MG63 (cell line): ENCODE data around the gene SALL3. TPM values are rescaled to one million over a fixed set of nuclear protein-coding genes. Genes with fewer than 3 reads are reported as not detected.
"Not testable (repeated sequence)": the region's sequence is repeated elsewhere in the genome, so short reads cannot be mapped to it uniquely, and the experiment has no call there.

Experiments used
- DNase-seq: peaks from one replicate; pipeline ENCODE4 v3.0.0-alpha.2; 2020
- H3K27me3 ChIP-seq: fragments of 250-450 bp; sonication (Bioruptor Pico); 2 replicates; pipeline ENCODE4 v1.5.1; 2020; ENCODE audit warnings: mild to moderate bottlenecking, moderate library complexity
- H3K36me3 ChIP-seq: fragments of 250-450 bp; sonication (Bioruptor Pico); 2 replicates; pipeline ENCODE4 v1.5.1; 2020; ENCODE audit warnings: mild to moderate bottlenecking, moderate library complexity
- H3K4me3 ChIP-seq: fragments of 250-450 bp; sonication (Bioruptor Pico); 2 replicates; pipeline ENCODE4 v1.5.1; 2020; ENCODE audit warnings: mild to moderate bottlenecking, moderate library complexity
- H3K9me3 ChIP-seq: fragments of 250-450 bp; sonication (Bioruptor Pico); 2 replicates; pipeline ENCODE4 v1.5.1; 2020; ENCODE audit warnings: mild to moderate bottlenecking, moderate library complexity
- total RNA-seq: library from RNA; depleted of rRNA; stranded (reverse); fragments of >200 nt; shearing (Covaris generic); gene quantifications from 2 replicates; pipeline ENCODE4 v1.2.3, GENCODE V29; 2014; ENCODE audit warnings: low replicate concordance

SALL3 gene
- total RNA-seq, 1 experiment from 2014 or later = not detected

DNA sequence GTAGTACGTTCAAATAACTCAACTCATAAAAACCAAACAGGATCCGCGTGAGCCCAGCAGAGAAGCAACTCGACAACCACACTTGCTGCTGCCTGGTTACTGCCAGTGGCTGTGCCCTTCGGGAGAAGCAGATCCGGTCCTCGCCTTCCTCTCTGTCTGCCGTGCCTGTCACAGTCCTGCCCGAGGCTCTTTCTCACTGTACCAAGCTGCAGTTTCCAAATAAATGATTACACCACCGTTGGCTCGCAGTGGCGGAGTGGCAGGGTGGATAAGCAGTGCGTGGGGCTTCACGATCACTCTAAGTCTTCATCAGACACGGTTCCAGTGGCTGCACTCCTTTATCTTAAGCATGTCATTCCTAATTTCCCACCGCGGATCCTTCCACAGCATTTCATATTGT, 26.1 kb upstream of the SALL3 start:
- H3K27me3 ChIP-seq = no peaks in the 10 kb centered on the region
- H3K4me3 ChIP-seq = no peak overlapping the region
- no peaks in the 10 kb centered on the region for H3K9me3 ChIP-seq
- no peaks in the 10 kb centered on the region for H3K36me3 ChIP-seq
- no peak for DNase-seq

DNA sequence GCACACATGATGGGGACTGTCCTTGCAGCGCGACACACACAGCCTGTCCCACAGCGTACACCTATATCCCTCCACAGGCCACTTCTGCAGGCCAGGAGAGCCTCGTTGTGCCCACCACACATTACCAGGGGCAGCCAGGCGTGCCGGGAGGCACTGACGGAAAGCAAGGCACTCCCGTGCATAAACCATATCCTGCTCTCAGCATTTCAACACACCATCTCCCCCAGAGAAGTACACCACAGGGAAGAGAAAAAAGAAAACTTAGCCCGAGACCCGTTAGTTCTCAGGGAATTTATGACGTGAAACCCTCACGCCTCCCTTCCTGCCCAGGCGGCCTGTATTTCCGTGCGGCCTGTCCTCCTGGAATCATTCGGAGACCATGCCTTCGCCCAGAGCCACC, 24.6 kb upstream of the SALL3 start:
- H3K4me3 ChIP-seq = no peak overlapping the region
- no peaks in the 10 kb centered on the region for H3K9me3 ChIP-seq
- no peaks in the 10 kb centered on the region for H3K27me3 ChIP-seq
- no peak for DNase-seq
- H3K36me3 ChIP-seq = no peaks in the 10 kb centered on the region

DNA sequence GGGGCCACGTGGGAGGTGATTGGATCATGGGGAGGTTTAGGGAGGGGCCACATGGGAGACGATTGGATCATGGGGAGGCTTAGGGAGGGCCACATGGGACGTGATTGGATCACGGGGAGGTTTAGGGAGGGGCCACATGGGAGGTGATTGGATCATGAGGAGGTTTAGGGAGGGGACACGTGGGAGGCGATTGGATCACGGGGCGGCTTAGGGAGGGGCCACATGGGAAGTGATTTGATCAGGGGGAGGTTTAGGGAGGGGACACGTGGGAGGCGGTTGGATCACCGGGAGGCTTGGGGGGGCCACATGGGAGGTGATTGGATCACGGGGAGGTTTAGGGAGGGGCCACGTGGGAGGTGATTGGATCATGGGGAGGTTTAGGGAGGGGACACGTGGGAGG, 22.5 kb upstream of the SALL3 start:
- H3K9me3 ChIP-seq = no peaks in the 10 kb centered on the region
- DNase-seq = no peak
- no peaks in the 10 kb centered on the region for H3K36me3 ChIP-seq
- no peaks in the 10 kb centered on the region for H3K27me3 ChIP-seq
- no peak overlapping the region for H3K4me3 ChIP-seq

DNA sequence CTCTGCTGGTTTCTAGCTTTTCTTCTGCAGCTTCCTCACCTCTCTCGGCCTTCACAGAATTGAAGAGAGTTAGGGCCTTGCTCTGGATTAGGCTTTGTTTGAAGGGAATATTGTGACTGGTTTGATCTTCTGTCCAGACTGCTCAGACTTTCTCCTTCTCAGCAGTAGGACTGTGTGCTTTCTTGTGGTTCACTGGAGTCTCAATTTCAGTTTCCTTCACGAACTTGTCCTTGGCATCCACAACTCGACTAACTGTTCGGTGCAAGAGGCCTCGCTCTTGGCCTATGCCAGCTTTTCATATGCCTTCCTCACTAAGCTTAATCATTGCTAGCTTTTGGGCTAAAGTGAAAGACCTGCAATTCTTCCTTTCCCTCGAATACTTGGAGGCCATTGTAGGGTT, 18.9 kb upstream of the SALL3 start:
- Histone ChIP-seq H3K36me3 (no peaks in the 10 kb centered on the region), H3K9me3 (no peaks in the 10 kb centered on the region; the same call in 1 of the 2 replicates), H3K4me3 (no peak overlapping the region), H3K27me3 (no peaks in the 10 kb centered on the region)
- no peak for DNase-seq

DNA sequence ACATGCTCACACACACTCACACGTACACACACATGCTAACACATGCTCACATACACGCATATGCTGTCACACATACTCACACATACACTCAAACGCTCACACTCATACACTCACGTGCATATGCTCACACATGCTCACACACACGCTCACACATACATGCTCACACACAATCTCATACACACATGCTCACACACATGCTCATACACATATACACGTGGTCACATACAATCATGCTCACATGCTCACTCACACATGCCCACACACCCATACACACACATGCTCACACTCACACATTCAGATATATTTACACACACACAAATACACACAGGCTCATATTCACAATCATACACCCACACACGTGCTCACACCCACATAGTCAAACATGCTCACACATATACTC, 17.5 kb upstream of the SALL3 start:
- Histone ChIP-seq H3K36me3 (no peaks in the 10 kb centered on the region), H3K9me3 (no peaks in the 10 kb centered on the region; the same call in 1 of the 2 replicates), H3K27me3 (no peaks in the 10 kb centered on the region), H3K4me3 (no peak overlapping the region)
- no peak for DNase-seq

DNA sequence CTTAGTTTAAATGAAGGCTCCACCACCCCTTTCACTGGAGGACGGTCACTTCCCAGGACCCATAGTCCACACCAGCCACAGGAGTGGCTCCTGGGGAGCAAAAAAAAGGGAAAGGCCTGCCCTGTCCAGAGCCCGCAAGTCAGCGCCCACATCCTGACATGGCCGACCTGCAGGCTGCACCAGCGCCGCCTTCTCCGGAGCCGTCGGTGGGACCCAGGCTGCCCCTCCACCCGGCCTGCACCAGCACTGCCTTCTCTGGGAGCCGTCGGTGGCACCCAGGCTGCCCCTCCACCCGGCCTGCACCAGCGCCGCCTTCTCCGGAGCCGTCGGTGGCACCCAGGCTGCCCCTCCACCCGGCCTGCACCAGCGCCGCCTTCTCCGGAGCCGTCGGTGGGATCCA, 14.9 kb upstream of the SALL3 start:
- not testable (repeated sequence) for H3K4me3 ChIP-seq, DNase-seq, H3K36me3 ChIP-seq, H3K9me3 ChIP-seq, H3K27me3 ChIP-seq

DNA sequence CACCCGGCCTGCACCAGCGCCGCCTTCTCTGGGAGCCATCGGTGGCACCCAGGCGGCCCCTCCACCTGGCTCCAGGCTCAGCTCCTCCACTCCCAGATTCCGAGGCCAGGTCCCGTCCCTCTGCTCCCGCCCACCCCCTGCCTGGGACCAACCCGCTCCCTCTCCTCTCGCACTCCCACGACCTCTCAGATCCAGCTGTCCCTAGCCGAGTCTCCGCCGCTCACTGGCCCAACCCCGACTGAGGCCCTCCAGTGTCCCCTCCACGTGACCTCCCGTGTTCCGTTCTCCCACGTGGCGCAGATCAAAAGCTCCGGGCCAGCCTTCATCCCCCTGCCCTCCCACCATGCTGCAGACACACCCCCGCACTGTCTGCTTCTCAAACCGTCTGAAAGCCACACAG, 14.4 kb upstream of the SALL3 start:
- Histone ChIP-seq H3K27me3 (no peaks in the 10 kb centered on the region), H3K36me3 (no peaks in the 10 kb centered on the region), H3K9me3 (no peaks in the 10 kb centered on the region; the same call in 1 of the 2 replicates), H3K4me3 (no peak overlapping the region)
- no peak for DNase-seq

DNA sequence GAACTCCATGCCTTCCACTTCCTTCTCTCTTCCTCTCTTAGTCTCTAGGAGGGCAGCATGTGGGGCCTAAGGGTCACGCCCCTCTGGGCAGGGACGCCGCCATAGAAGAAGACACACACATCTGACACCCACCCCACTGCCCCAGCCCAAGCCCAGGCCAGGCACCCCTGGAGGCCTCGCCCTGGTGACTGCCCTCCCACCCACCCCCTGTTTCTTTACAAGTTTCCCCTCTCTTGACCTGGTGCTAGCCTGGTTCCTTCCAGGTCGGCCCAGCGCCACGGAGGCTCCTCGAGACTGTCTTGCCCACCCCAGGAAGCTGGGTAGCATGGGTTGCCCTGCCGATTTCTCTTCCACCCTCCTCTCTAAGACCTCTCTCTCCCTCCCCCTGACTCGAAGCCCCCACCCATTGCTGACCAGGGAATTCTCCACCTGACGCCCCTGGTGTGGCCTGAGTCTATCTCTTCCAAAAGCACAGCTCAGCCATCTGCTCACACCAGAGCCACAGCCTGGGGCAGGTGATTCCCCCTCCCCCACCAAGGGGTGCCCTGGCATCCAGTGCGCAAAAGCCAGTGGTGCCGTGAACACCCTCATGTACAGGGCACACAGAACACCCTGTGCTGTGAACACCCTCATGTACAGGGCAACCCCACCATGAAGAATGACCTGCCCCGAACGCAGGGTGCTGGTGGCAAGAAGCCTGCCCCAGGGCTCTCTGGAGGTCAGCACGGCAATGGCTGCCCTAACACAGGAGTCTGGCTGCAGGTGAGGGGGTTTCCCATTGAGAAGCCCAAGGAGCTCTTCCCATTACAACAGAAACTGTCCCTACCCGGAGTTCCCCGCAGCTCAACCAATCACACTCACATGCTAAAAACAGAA, 13.5 kb upstream of the SALL3 start:
- no peak for DNase-seq
- Histone ChIP-seq H3K9me3 (no peaks in the 10 kb centered on the region; the same call in 1 of the 2 replicates), H3K27me3 (no peaks in the 10 kb centered on the region), H3K4me3 (no peak overlapping the region), H3K36me3 (no peaks in the 10 kb centered on the region)

DNA sequence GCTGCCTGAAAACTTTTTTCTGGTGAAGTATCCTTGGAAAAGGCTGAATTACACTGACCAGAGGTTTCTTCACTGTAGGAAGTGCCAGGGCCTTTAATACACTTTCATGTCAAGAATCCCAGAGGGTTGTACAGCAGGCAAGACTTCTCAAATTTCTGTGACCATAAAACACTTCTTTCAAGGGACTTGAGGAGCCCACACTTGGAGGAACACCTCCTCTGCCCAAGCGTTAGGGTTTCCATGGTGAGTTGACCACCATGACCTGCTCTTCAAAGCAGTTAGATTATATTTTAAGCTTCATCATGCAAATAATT, 12.9 kb upstream of the SALL3 start:
- Histone ChIP-seq H3K4me3 (no peak overlapping the region), H3K36me3 (no peaks in the 10 kb centered on the region), H3K9me3 (no peaks in the 10 kb centered on the region; the same call in 1 of the 2 replicates), H3K27me3 (no peaks in the 10 kb centered on the region)
- DNase-seq = no peak

DNA sequence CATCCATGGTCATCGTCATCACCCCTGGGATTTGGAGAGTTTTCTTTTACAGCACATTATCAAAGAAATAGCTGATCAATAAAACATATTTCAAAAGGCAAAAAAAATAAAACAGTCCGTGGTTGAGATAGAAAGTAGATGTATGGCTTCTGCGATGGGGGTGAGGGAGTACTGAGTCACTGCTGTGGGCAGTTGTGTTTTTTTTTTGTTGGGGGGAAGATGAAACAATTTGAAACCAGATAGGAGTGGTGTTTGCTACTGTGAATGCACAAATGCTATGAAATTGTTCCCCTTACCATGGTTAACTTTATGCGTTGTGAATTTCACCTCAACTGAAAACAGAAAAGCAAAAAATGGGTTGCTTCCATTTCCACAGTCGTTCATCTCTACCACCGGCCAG, 11.9 kb upstream of the SALL3 start:
- no peak overlapping the region for H3K4me3 ChIP-seq
- peaks cover 1% of the 10 kb centered on the region for H3K27me3 ChIP-seq
- DNase-seq = no peak
- H3K36me3 ChIP-seq = no peaks in the 10 kb centered on the region
- no peaks in the 10 kb centered on the region for H3K9me3 ChIP-seq

DNA sequence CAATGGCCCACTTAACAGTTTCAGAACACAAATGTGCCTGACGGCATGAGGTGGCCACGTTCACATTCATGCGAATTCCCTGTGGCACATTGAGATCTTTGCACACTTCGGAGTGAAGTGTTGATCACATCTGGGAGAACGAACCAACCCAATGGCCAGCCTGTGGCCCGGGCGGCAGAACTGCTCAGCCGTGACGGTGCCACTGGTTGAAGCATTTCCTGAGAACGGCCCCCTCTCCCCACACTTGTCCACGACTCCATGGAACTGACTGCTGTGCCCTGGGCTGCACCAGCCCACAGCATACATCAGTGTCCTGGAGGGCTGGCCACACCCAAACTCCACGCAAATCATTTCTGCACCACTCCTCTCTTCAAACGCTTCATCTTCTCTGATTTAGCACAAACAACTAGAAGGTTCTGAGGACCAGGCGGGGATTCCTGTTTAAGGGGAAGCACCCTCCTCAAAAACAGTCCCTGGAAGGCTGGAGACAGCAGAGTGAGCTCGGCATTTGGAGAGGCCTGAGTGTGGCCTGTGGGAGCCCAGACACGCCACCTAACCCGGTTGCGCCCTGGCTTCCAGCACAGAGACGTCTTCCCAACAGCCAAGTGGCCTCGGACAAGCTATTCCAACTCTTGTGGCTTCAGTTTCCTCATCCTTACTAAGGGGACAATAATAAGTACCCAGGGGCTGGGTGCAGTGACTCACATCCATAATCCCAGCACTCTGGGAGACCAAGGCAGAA, 9.9 kb upstream of the SALL3 start:
- Histone ChIP-seq H3K36me3 (no peaks in the 10 kb centered on the region), H3K27me3 (peaks cover 22% of the 10 kb centered on the region), H3K9me3 (no peaks in the 10 kb centered on the region), H3K4me3 (no peak overlapping the region)
- DNase-seq = no peak

DNA sequence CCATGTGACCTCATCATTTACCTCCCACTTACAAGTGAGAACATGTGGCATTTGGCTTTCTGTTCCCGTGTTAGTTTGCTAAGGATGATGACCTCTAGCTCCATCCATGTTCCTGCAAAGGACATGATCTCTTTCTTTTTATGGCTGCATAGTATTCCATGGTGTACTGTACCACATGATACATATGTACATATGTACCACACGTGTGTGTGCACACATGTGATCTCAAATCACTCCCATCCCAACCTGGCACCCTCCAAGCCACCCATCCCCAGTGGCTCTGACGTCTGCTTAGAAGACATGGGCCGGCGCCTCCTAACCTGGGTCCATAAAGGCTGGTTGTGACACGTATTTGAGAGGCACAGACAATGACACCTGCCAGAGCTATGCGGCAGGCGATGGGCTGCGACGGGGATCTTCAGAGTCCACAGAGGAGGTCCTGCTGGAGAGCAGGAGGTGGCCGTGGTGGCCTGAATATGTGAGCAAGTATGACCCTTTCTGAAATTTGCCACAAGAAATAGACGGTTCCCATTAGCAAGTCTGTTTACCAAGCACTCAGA, 8.8 kb upstream of the SALL3 start:
- no peak overlapping the region for H3K4me3 ChIP-seq
- H3K27me3 ChIP-seq = peaks cover 28% of the 10 kb centered on the region
- no peaks in the 10 kb centered on the region for H3K9me3 ChIP-seq
- no peak for DNase-seq
- no peaks in the 10 kb centered on the region for H3K36me3 ChIP-seq

DNA sequence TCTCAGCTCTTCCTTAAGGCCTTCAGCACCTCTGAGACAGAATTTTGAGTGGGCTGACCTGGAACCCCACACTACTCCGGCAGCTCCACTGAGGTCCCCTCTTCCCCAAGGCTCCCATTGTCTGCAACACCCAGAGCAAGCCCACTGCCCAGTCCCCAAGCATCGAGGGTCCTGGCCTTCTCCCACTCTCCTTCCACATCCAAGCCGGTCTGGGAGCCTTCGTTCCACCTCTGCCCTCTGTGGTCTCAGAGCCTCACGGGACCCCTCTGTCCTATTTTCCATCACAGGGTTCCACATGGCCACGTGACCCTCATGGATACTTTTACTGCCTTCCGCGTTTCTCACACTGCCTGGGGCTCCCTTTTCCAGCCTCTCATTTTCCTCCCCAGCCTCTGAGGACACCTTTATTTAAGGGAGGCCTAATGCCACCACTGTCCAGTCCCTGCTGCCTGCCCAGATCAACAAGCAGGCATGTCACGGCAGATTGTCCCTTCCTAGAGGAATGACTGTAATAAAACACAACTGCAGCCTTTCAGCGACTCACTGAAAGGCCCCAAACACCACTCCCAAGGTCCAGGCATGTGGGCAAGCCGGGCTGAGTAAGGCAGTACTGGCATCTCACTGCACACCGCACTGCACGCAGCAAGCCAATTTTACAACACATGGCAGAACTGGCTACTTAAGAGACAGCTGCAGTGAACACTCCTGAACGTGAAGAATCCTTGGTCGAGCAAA, 7.9 kb upstream of the SALL3 start:
- no peak for DNase-seq

DNA sequence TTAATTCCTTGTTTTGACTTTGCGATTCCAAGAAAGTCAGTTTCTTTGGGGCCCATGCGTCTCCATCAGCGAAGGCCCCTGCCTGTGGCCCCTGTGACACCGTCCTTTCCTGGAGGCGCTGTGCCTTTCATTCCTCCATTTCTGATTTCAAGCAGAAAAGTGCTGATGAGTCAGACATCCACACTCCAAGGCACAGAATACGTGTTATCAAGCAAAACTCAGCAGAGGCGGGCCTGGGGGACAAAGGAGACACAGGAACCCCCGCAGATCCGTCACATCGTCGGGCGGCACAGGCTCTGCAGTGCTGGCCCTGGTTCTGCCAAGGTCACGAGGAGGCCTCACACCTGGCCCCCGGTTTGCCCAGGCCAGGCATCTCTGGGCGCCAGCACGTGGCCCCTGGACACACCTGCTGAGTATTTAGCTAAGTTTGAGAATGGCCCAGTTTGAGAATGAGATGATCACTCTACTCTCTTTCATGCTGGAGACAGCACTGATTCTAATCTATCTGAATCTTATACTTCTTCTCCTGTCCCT, 7.2 kb upstream of the SALL3 start:
- H3K36me3 ChIP-seq = no peaks in the 10 kb centered on the region
- H3K9me3 ChIP-seq = no peaks in the 10 kb centered on the region
- no peak overlapping the region for H3K4me3 ChIP-seq
- no peak for DNase-seq
- peaks cover 35% of the 10 kb centered on the region for H3K27me3 ChIP-seq

More for the DNA sequence above, 7.9 kb upstream of the SALL3 start:
- H3K4me3 ChIP-seq = no peak overlapping the region
- H3K36me3 ChIP-seq = no peaks in the 10 kb centered on the region
- H3K27me3 ChIP-seq = peaks cover 28% of the 10 kb centered on the region
- no peaks in the 10 kb centered on the region for H3K9me3 ChIP-seq

DNA sequence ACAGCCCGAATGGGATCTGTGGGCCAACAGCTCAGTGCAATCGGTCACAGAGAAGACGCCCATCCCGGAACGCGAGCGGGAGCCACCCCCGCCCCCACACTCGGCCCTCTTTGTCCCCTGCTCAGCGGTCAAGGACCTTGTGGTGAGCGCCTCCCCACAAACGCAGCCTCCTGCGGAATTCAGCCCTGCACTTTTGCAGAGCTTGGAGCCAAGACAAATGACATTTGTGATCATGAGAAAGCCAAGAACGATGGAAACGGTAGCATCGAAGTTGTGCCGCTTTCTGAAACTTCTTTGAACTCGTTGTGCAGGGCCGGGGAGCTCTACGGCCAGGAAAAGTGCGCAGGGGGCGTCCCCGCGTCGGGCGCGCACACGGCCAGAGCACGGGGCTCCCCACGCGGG, 6.7 kb upstream of the SALL3 start:
- Histone ChIP-seq H3K9me3 (no peaks in the 10 kb centered on the region), H3K36me3 (no peaks in the 10 kb centered on the region), H3K27me3 (peaks cover 40% of the 10 kb centered on the region), H3K4me3 (no peak overlapping the region)
- DNase-seq = no peak

DNA sequence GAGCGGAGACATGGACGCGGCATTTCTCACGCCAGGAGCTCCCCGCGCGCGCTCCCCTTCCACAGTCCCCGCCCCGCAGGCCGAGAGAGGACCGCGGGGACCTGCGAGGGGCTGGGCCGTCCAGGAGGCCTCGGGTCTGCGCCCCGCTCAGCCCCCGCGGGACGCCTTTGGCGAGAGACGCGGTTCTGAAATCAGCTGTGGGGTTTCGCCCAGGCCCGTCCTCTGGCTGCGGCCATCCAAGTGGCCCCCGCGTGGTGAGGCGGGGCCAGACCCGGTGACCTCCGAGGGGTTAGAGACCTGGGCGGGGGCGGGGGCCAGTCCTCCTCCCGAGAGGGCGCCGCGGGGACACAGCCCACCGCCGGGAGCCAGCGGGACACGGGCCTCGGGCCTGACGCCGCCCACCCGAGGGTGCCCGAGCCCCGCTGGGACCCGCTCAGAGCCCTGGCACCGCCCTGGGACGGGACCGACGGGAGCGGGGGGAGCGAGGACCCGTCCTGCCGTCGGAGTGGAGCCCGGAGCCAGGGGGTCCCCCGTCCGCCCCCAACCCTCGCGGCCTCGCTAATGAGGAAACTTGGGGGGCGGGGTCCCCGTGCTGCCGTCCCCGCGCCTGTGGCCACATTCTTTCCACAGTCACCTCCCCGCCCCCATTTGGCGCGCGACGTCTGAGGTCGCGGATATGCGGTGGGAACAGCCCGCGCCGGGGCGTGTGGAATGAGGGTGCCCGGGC, 6.1 kb upstream of the SALL3 start:
- no peak overlapping the region for H3K4me3 ChIP-seq

More for the DNA sequence above, 6.1 kb upstream of the SALL3 start:
- Histone ChIP-seq H3K9me3 (no peaks in the 10 kb centered on the region), H3K36me3 (no peaks in the 10 kb centered on the region), H3K27me3 (peaks cover 44% of the 10 kb centered on the region)
- no peak for DNase-seq
